Naive B cell (primary cell): ENCODE data around the gene BRCA2. TPM values are rescaled to one million over a fixed set of nuclear protein-coding genes. Genes with fewer than 3 reads are reported as not detected.
"Not testable (repeated sequence)": the region's sequence is repeated elsewhere in the genome, so short reads cannot be mapped to it uniquely, and the experiment has no call there.

ENCODE experiments used
- ATAC-seq, 2 donors: fragments of 150-1000 bp; cut with Tn5 transposase; 2 replicates each; pipeline ENCODE4 v1.10.0; 2021; ENCODE audit warnings: low read depth in 2 of 2, mild to moderate bottlenecking in 2 of 2, moderate library complexity in 2 of 2
- DNase-seq: peaks from one replicate; pipeline ENCODE4 v3.0.0; 2022
- H3K27ac Mint-ChIP-seq, 6 donors: one replicate each; pipeline ENCODE4 v1.8.0; 2020 to 2022; ENCODE audit warnings: mild to moderate bottlenecking in 6 of 6, mixed read lengths in 6 of 6, moderate library complexity in 5 of 6, inconsistent platforms in 2 of 6
- H3K27me3 Mint-ChIP-seq, 3 donors: one replicate each; pipeline ENCODE4 v1.8.0; 2021 to 2022; ENCODE audit warnings: mixed read lengths in 3 of 3, mild to moderate bottlenecking in 1 of 3
- H3K36me3 Mint-ChIP-seq, 2 donors: one replicate each; pipeline ENCODE4 v1.8.0; 2020 to 2022; ENCODE audit warnings: mixed read lengths in 2 of 2, inconsistent platforms in 1 of 2, mild to moderate bottlenecking in 1 of 2
- H3K4me1 Mint-ChIP-seq, 3 donors: one replicate each; pipeline ENCODE4 v1.8.0; 2020 to 2022; ENCODE audit warnings: mixed read lengths in 3 of 3, inconsistent platforms in 1 of 3, mild to moderate bottlenecking in 1 of 3, moderate library complexity in 1 of 3
- H3K4me3 Mint-ChIP-seq, 8 donors: one replicate each; pipeline ENCODE4 v1.8.0; 2020 to 2022; ENCODE audit warnings: mild to moderate bottlenecking in 8 of 8, mixed read lengths in 8 of 8, moderate library complexity in 8 of 8, inconsistent platforms in 2 of 8
- H3K9me3 Mint-ChIP-seq, 7 donors: one replicate each; pipeline ENCODE4 v1.8.0; 2020 to 2022; ENCODE audit warnings: mixed read lengths in 7 of 7, mild to moderate bottlenecking in 5 of 7, inconsistent platforms in 2 of 7, moderate library complexity in 1 of 7
- polyA plus RNA-seq, 6 donors: library from polyadenylated mRNA; unstranded; fragments of 300-500 nt; fragmentation: Illumina TruSeq; gene quantifications; one replicate each; pipeline ENCODE4 v1.2.3, GENCODE V29; 2021; ENCODE audit warnings: low read depth in 6 of 6

The BRCA2 gene
- polyA plus RNA-seq, 6 donors from 2014 or later, result 2.9 to 6.6 (median 4.5) TPM

GRCh38 chr13:32316501-32316900, 1.2 kb downstream of the BRCA2 start:
- H3K36me3 Mint-ChIP-seq, result peaks cover 0 to 7% of the 10 kb centered on the region in 2 donors
- no peaks in the 10 kb centered on the region for H3K27me3 Mint-ChIP-seq
- no peak for DNase-seq
- peaks cover 0 to 21% (median 18%) of the 10 kb centered on the region in 3 donors for H3K4me1 Mint-ChIP-seq
- peak overlapping the region in 3 of 6 donors; percentile 51 to 100 (median 76) for H3K27ac Mint-ChIP-seq
- peaks cover 0 to 2% (median 0%) of the 10 kb centered on the region in 7 donors for H3K9me3 Mint-ChIP-seq
- H3K4me3 Mint-ChIP-seq, result peak overlapping the region in 7 of 8 donors; percentile 41 to 99 (median 96)
- no peak for ATAC-seq

GRCh38 chr13:32317716-32318465, 2.6 kb downstream of the BRCA2 start:
- peaks cover 0 to 2% (median 0%) of the 10 kb centered on the region in 7 donors for H3K9me3 Mint-ChIP-seq
- peak overlapping the region in 1 of 8 donors; percentile 98 for H3K4me3 Mint-ChIP-seq
- no peak overlapping the region for H3K27ac Mint-ChIP-seq
- H3K4me1 Mint-ChIP-seq, result peaks cover 0 to 21% (median 18%) of the 10 kb centered on the region in 3 donors
- peaks cover 0 to 7% of the 10 kb centered on the region in 2 donors for H3K36me3 Mint-ChIP-seq
- ATAC-seq (no peak), DNase-seq (no peak)
- no peaks in the 10 kb centered on the region for H3K27me3 Mint-ChIP-seq

GRCh38 chr13:32320528-32320927, 5.2 kb downstream of the BRCA2 start:
- no peak for ATAC-seq
- Mint-ChIP-seq H3K27ac (peak overlapping the region in 1 of 6 donors; percentile 10), H3K4me3 (no peak overlapping the region), H3K9me3 (no peaks in the 10 kb centered on the region), H3K36me3 (peaks cover 0 to 7% of the 10 kb centered on the region in 2 donors), H3K27me3 (no peaks in the 10 kb centered on the region), H3K4me1 (peaks cover 0 to 9% (median 5%) of the 10 kb centered on the region in 3 donors)
- no peak for DNase-seq

- Mint-ChIP-seq H3K27me3 (no peaks in the 10 kb centered on the region), H3K9me3 (no peaks in the 10 kb centered on the region), H3K36me3 (peaks cover 0 to 7% of the 10 kb centered on the region in 2 donors), H3K27ac (no peak overlapping the region), H3K4me1 (no peaks in the 10 kb centered on the region), H3K4me3 (no peak overlapping the region)
- no peak for ATAC-seq
- no peak for DNase-seq
These were observed 8.6 kb downstream of the BRCA2 start for GRCh38 chr13:32323912-32324311.

GRCh38 chr13:32330441-32330840, 15.1 kb downstream of the BRCA2 start:
- Mint-ChIP-seq H3K27me3 (no peaks in the 10 kb centered on the region), H3K36me3 (peaks cover 17 to 33% of the 10 kb centered on the region in 2 donors), H3K9me3 (peaks cover 0 to 8% (median 2%) of the 10 kb centered on the region in 7 donors), H3K4me3 (no peak overlapping the region), H3K27ac (no peak overlapping the region), H3K4me1 (no peaks in the 10 kb centered on the region)
- ATAC-seq, result no peak
- no peak for DNase-seq

- H3K36me3 Mint-ChIP-seq, result peaks cover 17 to 54% of the 10 kb centered on the region in 2 donors
- H3K27ac Mint-ChIP-seq, result no peak overlapping the region
- ATAC-seq, result no peak
These were observed 19.4 kb downstream of the BRCA2 start for GRCh38 chr13:32334671-32335070.

GRCh38 chr13:32340914-32341313, 25.6 kb downstream of the BRCA2 start:
- Mint-ChIP-seq H3K27ac (peak overlapping the region in 1 of 6 donors; percentile 3), H3K4me1 (no peaks in the 10 kb centered on the region), H3K27me3 (no peaks in the 10 kb centered on the region)

More at GRCh38 chr13:32334671-32335070, 19.4 kb downstream of the BRCA2 start:
- H3K4me3 Mint-ChIP-seq, result no peak overlapping the region
- no peak for DNase-seq
- no peaks in the 10 kb centered on the region for H3K27me3 Mint-ChIP-seq
- peaks cover 0 to 19% (median 3%) of the 10 kb centered on the region in 7 donors for H3K9me3 Mint-ChIP-seq
- no peaks in the 10 kb centered on the region for H3K4me1 Mint-ChIP-seq

GRCh38 chr13:32347651-32348050, 32.3 kb downstream of the BRCA2 start:
- no peaks in the 10 kb centered on the region for H3K4me1 Mint-ChIP-seq
- peaks cover 0 to 18% of the 10 kb centered on the region in 2 donors for H3K36me3 Mint-ChIP-seq
- H3K9me3 Mint-ChIP-seq, result peaks cover 0 to 3% (median 0%) of the 10 kb centered on the region in 7 donors
- H3K27ac Mint-ChIP-seq, result no peak overlapping the region
- no peak for ATAC-seq
- H3K4me3 Mint-ChIP-seq, result no peak overlapping the region
- no peak for DNase-seq
- no peaks in the 10 kb centered on the region for H3K27me3 Mint-ChIP-seq

More at GRCh38 chr13:32340914-32341313, 25.6 kb downstream of the BRCA2 start:
- H3K36me3 Mint-ChIP-seq, result peaks cover 0 to 21% of the 10 kb centered on the region in 2 donors
- H3K9me3 Mint-ChIP-seq, result peaks cover 0 to 15% (median 2%) of the 10 kb centered on the region in 7 donors
- ATAC-seq (no peak), DNase-seq (no peak)
- H3K4me3 Mint-ChIP-seq, result no peak overlapping the region

- H3K27me3 Mint-ChIP-seq, H3K27ac Mint-ChIP-seq, H3K4me3 Mint-ChIP-seq, DNase-seq, H3K4me1 Mint-ChIP-seq, ATAC-seq, H3K9me3 Mint-ChIP-seq: not testable (repeated sequence)
- H3K36me3 Mint-ChIP-seq, result peaks cover 0 to 18% of the 10 kb centered on the region in 2 donors
These were observed 35.6 kb downstream of the BRCA2 start for GRCh38 chr13:32350839-32351441.

- Mint-ChIP-seq H3K4me3 (no peak overlapping the region), H3K36me3 (peaks cover 0 to 7% of the 10 kb centered on the region in 2 donors), H3K4me1 (no peaks in the 10 kb centered on the region), H3K27ac (no peak overlapping the region), H3K27me3 (no peaks in the 10 kb centered on the region), H3K9me3 (peaks cover 0 to 3% (median 0%) of the 10 kb centered on the region in 7 donors)
- ATAC-seq, result peak; percentile 71 to 82
- peak; percentile 5 for DNase-seq
These were observed 38.7 kb downstream of the BRCA2 start for GRCh38 chr13:32354040-32354439.

GRCh38 chr13:32355935-32356334, 40.6 kb downstream of the BRCA2 start:
- H3K36me3 Mint-ChIP-seq, H3K4me3 Mint-ChIP-seq, H3K9me3 Mint-ChIP-seq, H3K27me3 Mint-ChIP-seq, H3K27ac Mint-ChIP-seq, ATAC-seq, DNase-seq, H3K4me1 Mint-ChIP-seq: not testable (repeated sequence)

- no peaks in the 10 kb centered on the region for H3K9me3 Mint-ChIP-seq
- peak overlapping the region in 2 of 6 donors; percentile 25 to 50 for H3K27ac Mint-ChIP-seq
- ATAC-seq (no peak), DNase-seq (no peak)
- H3K27me3 Mint-ChIP-seq, result no peaks in the 10 kb centered on the region
- no peaks in the 10 kb centered on the region for H3K4me1 Mint-ChIP-seq
- H3K4me3 Mint-ChIP-seq, result no peak overlapping the region
- peaks cover 7 to 10% of the 10 kb centered on the region in 2 donors for H3K36me3 Mint-ChIP-seq
These were observed 47.3 kb downstream of the BRCA2 start for GRCh38 chr13:32362574-32362973.

GRCh38 chr13:32370805-32371204, 55.5 kb downstream of the BRCA2 start:
- Mint-ChIP-seq H3K36me3 (peaks cover 19 to 24% of the 10 kb centered on the region in 2 donors), H3K27me3 (no peaks in the 10 kb centered on the region), H3K4me1 (no peaks in the 10 kb centered on the region), H3K9me3 (peaks cover 0 to 5% (median 0%) of the 10 kb centered on the region in 7 donors), H3K4me3 (no peak overlapping the region), H3K27ac (no peak overlapping the region)
- no peak for ATAC-seq
- DNase-seq, result no peak
